IPS-NIHi7 (cell line): ENCODE results near the gene PLPPR3.
"Not testable (repeated sequence)": the region's sequence is repeated elsewhere in the genome, so short reads cannot be mapped to it uniquely, and the experiment has no call there.

Source experiments
- DNase-seq: peaks from one replicate; pipeline ENCODE4 v3.0.0; 2012; ENCODE audit warnings: mixed read lengths; ENCODE audit errors: extremely low spot score

The PLPPR3 gene

DNA sequence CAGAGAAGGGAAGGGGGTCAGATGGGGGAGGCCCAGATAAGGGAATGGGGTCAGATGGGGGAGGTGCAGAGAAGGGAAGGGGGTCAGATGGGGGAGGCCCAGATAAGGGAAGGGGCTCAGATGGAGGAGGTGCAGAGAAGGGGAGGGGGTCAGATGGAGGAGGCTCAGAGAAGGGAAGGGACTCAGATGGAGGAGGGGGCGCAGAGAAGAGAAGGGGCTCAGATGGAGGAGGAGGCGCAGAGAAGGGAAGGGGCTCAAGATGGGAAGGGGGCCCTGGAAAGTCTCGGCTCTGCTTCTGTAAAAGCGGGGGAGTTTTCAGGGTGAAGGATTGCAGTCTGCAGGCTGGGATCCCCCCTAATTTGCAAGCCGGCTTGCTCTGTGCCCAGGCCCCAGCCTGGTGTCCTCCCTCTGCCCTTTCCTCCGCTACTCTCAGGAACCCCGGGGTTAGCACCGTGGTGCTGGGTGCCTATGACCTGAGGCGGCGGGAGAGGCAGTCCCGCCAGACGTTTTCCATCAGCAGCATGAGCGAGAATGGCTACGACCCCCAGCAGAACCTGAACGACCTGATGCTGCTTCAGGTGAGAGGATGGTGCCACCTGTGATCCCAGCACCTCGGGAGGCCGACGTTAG lies 7.5 kb upstream of the PLPPR3 start:
- no peak for DNase-seq

DNA sequence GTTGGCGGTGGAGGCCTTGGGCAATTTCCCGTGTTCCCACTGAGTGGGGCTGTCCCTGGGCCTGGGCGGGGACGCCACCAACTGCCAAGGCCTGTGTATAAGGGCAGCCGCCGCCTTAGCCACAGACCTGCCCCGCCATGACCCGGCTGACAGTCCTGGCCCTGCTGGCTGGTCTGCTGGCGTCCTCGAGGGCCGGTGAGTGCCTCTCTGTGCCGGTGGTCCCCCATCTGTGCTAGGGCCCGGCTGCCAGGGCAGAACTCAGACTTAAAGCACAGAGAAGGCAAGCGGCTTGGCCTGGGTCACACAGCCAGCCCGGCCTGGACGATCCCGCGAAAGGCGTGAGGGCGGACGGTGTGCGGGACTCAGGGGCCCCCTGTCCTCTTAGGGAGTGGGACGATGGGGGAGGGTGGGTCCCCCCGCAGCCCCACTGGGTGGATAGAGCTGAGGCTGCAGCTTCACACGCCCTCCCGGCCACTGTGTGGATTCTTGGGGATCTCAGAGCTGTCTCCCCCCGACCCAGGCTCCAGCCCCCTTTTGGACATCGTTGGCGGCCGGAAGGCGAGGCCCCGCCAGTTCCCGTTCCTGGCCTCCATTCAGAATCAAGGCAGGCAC lies 6.1 kb upstream of the PLPPR3 start, which contains the start of gene AZU1:
AZU1 (plus strand) TSS at position 128 of the 612 bp plus-strand sequence; CDS start at position 138, 10 bp downstream.
- no peak for DNase-seq

DNA sequence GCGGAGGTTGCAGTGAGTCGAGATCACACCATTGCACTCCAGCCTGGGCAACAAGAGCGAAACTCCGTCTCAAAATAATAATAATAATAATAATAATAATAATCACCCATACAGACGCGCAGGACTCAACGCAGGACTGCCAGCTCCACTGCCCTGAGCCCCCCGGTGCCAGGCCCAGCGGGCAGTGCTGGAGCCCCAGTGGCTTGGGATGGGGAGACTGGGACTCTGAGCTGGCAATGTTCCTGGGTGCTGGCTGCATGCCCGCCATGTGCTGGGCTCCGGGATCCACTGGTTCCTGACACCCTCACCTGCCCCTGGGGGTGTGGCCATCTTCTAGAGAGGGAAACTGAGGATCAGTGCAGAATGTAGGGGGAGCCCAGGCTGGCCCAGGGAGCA lies 5.6 kb upstream of the PLPPR3 start:
- DNase-seq, result no peak

DNA sequence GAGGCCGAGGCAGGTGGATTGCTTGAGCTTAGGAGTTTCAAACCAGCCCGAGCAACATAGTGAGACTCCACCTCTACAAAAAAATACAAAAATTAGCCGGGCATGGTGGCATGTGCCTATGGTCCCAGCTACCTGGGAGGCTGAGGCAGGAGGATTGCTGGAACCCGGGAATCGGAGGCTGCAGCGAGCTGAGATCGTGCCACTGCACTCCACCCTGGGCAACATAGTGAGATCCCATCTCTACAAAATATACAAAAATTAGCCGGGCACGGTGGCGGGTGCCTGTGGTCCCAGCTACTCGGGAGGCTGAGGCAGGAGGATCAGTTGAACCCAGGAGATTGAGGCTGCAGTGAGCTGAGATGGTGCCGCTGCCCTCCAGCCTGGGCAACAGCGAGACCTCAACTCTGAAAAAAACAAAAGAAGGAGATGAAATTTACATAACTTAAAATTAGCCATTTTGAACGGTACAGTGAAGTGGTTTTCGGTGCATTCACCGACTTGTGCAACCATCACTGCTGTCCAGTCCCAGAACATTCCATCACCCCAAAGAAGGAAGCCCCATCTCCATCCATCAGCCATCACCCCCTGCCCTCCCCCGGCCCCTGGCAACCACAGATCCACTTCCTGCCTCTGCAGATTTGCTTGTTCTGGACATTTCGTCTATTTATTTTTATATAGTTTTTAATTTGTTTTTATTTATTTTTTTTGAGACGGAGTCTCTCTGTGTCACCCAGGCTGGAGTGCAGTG lies 4.3 kb upstream of the PLPPR3 start:
- no peak for DNase-seq

DNA sequence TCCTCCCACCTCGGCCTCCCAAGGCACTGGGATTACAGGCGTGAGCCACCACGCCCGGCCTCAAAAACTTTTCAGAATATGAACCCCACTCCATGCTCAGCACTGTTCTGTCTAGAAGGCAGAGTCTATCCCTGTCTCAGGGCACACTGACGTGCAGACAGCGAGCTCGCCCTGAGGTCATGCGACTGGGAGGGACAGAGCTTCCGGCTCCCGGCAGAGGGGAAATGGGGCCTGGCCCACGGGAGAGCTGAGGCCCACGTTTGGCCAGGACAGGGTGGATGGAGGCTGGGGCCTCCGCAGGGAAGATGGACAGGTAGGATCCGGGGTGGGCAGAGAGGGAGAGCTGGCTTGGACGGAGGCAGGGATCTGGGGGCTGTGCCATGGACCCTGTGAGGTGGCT lies 3.1 kb upstream of the PLPPR3 start:
- no peak for DNase-seq

DNA sequence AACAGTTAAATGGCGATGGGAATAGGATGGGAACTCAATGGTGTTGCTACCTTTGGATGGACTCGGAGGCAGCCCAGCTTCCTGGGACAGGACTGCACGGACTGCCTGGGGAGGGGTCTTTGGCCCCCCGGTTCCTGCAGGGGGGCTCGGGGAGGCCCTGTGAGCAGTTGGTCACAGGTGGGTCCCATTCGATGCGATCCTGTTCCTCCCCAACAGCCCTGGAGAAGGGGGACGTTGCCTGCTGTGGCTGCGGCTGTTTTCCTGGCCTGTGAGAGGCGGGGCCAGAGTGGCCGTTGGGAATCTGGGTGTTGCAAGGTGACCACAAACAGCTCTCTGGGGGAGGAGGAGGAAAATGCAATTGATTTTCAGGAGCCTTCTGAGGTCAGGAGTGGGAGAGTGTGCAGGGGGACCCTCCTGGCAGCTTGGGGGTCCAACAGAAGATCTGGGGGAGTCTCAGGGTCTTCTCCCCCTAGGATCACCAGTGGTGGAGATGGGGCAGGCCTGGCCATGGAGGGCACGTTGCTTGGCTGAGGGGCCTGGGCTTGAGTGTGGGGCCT lies 1.9 kb upstream of the PLPPR3 start:
- DNase-seq, result no peak

DNA sequence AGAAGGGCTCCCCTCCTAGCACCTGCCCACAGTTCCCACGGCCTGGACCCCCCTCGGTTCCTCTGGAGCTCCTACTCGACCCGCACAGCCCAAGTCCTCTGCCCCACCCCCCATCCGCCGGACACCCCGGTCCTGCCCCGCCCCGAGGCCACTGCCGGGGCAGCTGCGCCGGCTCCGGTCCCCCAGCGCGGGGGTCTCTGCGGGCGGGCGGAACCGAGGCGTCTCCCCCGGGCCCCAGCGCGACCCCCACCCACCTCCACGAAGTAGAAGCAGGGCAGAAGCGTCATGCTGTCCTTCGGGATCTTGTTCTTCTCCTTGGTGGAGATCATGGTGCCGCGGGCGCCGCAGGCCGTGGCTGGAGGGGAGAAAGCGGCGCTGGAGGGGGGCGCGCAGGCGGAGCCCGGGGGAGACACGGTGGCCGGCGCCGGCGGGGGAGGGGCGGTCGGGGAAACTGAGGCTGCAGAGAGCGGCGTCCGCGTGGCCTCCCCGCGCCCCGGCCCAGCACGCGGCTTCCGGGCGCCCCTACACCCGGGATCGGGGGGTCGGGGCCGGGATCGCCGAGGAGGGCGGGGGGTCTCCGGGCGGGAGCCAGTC lies 427 bp downstream of the PLPPR3 start:
- DNase-seq, result no peak

DNA sequence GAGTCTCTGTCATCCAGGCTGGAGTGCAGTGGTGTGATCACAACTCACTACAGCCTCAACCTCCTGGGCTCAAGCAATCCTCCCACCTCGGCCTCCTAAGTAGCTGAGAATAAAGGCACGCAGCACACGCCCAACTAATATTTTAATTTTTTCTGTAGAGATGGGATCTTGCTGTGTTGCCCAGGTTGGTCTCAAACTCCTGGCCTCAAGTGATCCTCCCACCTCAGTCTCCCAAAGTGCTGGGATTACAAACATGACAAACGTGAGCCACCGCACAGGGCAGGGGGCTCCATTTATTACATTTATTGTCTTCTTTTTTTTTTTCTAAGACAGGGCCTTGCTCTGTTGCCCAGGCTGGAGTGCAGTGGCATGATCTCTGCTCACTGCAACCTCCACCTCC lies 1.5 kb downstream of the PLPPR3 start:
- DNase-seq, result not testable (repeated sequence)

DNA sequence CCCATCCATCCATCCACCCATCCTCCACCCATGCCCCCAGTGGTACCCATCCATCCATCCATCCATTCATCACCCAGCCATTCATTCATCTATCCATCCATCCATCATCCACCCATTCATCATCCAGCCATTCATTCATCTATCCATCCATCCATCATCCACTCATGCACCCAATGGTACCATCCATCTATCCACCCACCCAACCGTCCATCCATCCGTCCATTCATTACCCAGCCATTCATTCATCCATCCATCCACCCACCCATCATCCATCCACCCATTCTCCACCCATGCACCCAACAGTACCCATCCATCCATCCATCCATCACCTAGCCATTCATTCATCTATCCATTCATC lies 5.3 kb downstream of the PLPPR3 start:
- no peak for DNase-seq

DNA sequence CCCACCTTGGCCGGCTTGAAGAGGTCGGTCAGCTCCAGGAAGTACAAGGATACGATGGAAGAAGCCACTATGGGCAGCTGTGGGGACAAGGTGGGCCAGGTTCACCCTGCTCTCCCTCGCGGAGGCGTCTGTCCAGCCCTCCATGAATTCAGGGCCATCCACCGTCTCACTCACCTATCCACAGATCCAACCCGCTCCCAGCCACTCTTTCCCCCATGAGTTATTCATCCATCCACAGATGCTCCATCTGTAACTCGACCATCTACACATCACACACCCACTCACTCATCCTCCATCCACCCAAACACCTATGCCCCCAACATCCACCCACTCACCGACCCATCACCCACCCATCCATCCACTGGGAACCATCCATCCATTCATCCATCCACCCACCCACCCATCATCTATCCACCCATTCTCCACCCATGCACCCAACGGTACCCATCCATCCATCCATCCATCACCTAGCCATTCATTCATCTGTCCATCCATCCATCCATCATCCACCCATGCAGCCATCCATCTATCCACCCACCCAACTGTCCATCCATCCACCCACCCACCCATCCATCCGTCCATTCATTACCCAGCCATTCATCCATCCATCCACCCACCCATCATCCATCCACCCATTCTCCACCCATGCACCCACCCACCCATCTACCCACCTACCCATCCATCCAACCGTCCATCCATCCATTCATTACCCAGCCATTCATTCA lies 5.8 kb downstream of the PLPPR3 start:
- no peak for DNase-seq

DNA sequence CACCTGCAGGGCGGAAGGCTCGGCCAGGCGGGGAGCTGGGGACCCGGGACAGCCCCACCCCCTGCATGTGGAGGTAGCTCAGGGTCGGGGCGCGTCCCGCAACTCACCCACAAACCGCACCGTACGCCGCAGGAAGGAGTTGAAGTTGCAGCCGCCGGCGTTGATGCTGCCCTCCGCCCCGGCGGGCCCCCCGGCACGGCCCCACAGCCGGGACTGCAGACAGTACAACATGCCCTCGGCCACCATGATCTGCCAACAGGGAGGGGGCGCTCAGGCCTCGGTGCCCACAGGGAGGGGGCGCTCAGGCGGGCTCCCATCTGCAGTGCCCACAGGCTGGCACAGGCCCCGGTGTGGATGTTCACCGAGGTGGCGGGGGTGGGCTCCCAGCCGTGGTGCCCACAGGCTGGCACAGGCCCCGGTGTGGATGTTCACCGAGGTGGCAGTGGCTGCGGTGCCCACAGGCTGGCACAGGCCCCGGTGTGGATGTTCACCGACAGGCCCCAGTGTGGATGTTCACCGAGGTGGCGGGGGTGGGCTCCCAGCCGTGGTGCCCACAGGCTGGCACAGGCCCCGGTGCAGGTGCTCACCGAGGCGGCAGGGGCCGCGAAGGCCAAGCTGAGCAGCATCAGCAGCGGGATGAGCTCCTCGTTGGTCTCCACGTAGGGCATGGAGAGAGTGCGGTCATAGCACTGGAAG lies 6.5 kb downstream of the PLPPR3 start:
- no peak for DNase-seq

DNA sequence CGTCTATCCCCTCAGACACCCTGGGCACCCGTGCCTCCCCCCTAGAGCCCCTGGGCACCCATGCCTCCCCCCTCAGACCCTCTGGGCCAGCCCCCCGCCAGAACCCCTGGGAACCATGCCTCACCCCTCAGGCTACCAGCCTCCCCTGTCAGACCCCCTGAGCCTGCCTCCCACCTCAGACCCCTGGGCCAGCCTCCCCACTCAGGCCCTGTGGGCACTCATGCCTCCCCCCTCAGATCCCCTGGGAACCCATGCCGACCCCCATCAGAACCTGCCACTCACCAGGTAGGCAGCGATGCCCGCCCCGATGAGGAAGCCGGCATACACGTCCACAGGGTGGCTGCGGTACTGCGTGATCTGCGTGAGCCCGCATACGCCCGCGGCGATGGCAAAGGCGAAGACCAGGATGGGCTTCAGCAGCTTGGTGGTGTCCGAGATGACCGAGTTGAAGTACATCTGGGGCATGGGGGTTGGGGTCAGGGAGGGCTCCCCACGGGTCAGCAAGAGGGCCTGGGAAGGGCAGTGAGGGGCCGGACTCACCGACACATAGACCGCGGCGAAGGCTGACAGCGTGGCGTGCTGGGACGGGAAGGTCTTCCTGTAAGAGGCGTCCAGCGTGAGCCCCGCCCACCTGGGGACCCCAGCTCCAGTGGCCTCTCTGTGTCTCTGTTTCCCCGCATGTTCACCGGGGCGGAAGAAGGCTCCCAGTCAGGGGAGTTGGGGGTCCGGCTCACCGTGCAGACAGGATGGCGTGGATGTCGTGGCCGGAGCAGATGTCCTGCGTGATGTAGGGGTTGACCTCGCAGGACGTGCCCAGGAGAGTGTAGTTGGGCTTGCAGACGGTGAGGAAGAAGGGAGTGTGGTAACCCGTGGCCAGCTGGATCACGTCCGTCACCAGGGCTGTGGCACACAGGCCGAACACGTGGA lies 7.3 kb downstream of the PLPPR3 start:
- DNase-seq, result no peak

DNA sequence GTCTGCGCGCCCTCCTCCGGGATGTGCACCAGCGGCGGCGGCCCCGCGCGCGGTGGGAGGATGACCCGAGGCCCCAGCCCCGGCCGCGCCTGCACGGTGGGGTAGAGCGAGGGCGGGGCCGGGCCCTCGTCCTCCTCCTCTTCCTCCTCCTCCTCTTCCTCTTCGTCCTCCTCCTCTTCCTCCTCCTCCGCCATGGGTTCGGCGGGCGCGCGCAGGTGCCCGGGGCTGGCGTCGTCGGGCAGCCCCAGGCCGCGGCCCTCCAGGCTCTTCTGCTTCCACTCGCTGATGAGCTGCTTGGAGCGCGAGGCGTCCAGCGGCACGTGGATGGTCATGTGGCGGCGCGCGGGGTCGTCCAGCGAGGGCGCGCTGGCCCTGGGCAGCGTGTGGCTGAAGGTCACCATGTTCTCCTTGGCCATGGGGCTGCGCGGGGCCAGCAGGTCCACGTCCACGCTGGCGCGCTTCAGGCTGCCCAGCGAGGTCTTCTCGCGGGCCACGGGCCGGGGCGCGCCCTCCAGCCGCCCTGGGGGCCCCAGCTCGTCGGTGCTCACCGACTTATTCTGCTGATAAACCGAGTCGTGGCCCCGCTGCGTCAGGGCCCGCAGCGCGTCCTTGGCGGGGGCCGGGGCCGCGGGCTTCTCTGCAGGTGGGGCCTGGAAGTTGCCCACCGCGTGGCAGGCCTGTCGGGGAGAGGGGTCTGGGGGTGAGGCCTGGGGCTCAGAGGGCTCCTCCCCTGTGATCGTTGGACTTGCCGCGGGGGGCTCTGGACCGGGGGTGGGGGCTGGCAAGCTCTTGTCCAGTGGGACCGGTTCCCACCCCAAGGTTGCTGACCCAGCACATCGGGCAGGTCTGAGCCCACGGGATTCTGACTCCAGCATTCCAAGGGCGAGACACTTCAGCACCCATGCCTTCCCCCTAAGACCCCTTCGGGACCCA lies 8.3 kb downstream of the PLPPR3 start:
- DNase-seq, result no peak

DNA sequence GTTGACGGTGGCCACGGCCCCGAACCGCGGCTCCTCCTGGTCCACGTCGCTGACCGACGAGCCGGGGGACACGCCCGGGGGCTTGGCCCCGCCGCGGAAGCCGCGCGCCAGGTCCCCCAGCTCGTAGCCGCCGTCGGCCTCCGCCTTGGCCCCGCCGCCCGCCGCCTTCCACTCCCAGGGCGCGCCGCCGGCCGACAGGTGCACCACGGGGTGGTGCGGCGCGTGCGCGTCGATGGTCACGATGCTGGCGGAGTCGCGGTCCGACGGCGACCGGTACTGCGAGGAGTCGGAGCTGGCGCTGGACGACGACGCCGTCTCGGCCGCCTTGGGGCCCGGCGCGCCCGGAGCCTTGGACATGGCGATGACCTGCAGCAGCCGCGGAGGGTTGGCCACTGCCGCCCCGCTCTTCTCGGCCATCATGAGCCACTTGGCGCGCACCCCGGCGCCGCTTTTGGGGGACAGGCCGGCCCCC lies 9.0 kb downstream of the PLPPR3 start:
- DNase-seq, result no peak

DNA sequence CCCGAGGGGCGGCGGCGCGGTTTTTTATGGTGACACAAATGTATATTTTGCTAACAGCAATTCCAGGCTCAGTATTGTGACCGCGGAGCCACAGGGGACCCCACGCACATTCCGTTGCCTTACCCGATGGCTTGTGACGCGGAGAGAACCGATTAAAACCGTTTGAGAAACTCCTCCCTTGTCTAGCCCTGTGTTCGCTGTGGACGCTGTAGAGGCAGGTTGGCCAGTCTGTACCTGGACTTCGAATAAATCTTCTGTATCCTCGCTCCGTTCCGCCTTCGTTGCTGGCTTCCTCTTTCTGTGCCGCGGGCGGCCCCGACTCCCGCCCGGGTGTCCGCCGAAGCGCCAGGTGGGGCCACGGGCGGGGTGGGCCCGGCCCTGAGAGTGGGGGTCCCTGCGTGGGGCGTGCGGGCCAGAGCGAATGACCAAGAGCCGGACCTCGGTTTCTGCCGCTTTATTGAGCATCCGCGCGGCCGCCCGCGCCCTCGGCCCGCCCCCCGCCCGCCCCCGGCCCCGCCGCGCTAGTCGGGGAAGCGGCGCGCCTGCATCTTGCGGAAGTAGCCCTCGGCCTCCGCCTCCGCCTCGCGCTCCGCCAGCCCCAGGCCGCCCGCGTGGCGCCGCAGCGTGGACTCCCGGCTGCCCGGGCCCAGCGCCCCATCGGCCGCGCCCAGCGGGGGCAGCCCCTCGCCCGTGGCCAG lies 9.6 kb downstream of the PLPPR3 start:
- DNase-seq, result no peak

DNA sequence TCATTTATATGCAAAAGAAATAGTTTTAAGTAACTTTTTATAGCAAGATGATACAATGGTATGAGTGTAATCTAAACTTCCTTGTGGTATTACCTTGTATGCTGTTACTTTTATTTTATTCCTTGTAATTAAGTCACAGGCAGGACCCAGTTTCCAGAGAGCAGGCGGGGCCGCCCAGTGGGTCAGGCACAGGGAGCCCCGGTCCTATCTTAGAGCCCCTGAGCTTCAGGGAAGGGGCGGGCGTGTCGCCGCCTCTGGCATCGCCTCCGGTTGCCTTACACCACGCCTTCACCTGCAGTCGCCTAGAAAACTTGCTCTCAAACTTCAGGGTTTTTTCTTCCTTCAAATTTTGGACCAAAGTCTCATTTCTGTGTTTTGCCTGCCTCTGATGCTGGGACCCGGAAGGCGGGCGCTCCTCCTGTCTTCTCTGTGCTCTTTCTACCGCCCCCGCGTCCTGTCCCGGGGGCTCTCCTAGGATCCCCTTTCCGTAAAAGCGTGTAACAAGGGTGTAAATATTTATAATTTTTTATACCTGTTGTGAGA lies 10.2 kb downstream of the PLPPR3 start:
- no peak for DNase-seq

DNA sequence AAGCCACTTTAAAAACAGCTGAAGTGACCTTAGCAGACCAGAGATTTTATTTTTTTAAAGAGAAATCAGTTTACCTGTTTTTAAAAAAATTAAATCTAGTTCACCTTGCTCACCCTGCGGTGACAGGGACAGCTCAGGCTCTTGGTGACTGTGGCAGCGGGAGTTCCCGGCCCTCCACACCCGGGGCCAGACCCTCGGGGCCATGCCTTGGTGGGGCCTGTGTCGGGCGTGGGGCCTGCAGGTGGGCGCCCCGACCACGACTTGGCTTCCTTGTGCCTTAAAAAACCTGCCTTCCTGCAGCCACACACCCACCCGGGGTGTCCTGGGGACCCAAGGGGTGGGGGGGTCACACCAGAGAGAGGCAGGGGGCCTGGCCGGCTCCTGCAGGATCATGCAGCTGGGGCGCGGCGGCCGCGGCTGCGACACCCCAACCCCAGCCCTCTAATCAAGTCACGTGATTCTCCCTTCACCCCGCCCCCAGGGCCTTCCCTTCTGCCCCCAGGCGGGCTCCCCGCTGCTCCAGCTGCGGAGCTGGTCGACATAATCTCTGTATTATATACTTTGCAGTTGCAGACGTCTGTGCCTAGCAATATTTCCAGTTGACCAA lies 10.8 kb downstream of the PLPPR3 start:
- DNase-seq, result no peak
